PFSK-1 (cell line): ENCODE results near the gene TRMT5.

ENCODE experiments used
- FOXP2 ChIP-seq: optimal IDR thresholded peaks from 2 replicates; pipeline ENCODE3; 2011; ENCODE audit warnings: borderline replicate concordance, control low read depth, inconsistent platforms; ENCODE audit not compliant: insufficient read depth; ENCODE audit errors: extremely low read length, extremely low read depth
- POLR2AphosphoS5 ChIP-seq: IDR thresholded peaks from 2 replicates; pipeline ENCODE4 v1.6.1; 2012; ENCODE audit warnings: low read depth, mild to moderate bottlenecking, control low read depth, low read length, moderate library complexity
- SIN3A ChIP-seq: IDR thresholded peaks from 2 replicates; pipeline ENCODE4 v1.6.1; 2012; ENCODE audit warnings: mild to moderate bottlenecking, low read length, moderate library complexity, borderline replicate concordance; ENCODE audit not compliant: insufficient read depth
- TAF1 ChIP-seq: IDR thresholded peaks from 2 replicates; pipeline ENCODE4 v1.6.1; 2012; ENCODE audit warnings: low read length, control low read depth, borderline replicate concordance; ENCODE audit not compliant: insufficient read depth
- TF ChIP-seq, protein P1 (sequence below), 2 experiments: IDR thresholded peaks; 2 replicates each; pipeline versions ENCODE4 v1.6.1 to v1.8.0; 2011 to 2012; ENCODE audit warnings: low read depth in 2 of 2, low read length in 2 of 2, control low read depth in 1 of 2, inconsistent platforms in 1 of 2, mild to moderate bottlenecking in 1 of 2, moderate library complexity in 1 of 2; ENCODE audit not compliant: insufficient read depth in 1 of 2

TRMT5 gene

DNA sequence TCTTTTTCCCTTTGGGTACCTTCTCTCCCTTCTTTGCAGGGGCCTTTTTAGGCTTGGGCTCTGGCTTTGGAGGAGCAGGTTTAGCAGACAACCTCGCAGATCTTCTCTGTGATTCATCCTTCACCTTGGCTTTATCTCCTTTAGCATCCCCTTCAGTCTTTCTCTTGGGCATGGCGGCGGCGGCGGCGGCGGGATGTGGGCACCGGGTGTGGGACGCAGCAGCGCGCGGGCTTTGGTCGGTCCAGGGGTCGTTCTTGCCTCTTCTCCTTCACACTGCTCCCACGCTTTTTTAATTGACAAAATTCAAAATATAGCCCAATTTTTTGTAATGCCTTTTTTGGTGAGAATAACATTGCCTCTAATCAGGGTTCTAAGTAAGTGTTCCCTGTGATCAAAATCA is 8.6 kb downstream of the TRMT5 start:
- TF ChIP-seq SIN3A: no peak
- no peak for TF ChIP-seq TAF1
- TF ChIP-seq, protein P1, sequence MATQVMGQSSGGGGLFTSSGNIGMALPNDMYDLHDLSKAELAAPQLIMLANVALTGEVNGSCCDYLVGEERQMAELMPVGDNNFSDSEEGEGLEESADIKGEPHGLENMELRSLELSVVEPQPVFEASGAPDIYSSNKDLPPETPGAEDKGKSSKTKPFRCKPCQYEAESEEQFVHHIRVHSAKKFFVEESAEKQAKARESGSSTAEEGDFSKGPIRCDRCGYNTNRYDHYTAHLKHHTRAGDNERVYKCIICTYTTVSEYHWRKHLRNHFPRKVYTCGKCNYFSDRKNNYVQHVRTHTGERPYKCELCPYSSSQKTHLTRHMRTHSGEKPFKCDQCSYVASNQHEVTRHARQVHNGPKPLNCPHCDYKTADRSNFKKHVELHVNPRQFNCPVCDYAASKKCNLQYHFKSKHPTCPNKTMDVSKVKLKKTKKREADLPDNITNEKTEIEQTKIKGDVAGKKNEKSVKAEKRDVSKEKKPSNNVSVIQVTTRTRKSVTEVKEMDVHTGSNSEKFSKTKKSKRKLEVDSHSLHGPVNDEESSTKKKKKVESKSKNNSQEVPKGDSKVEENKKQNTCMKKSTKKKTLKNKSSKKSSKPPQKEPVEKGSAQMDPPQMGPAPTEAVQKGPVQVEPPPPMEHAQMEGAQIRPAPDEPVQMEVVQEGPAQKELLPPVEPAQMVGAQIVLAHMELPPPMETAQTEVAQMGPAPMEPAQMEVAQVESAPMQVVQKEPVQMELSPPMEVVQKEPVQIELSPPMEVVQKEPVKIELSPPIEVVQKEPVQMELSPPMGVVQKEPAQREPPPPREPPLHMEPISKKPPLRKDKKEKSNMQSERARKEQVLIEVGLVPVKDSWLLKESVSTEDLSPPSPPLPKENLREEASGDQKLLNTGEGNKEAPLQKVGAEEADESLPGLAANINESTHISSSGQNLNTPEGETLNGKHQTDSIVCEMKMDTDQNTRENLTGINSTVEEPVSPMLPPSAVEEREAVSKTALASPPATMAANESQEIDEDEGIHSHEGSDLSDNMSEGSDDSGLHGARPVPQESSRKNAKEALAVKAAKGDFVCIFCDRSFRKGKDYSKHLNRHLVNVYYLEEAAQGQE (IDR thresholded peaks at IDR 0.05; ENCODE audit: insufficient read depth in 1 of 2, low read depth in 2 of 2, low read length in 2 of 2): no peak

DNA sequence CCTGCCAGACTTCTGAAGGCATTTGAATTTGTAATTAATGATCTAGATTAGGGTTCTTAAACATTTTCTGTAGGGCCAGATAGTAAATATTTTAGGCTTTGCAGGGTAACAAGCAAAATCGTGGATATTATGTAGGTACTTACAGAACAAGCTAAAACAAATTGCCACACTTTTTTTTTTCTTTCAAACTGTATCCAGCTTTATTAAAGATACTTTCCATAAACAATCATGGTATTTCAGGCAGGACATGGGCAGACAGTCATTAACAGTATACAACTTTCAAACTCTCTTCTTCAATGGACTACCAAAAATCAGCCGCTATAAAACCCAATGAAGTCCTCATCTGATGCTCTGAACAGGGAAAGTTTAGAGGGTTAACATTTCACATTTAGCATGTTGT is 9.6 kb downstream of the TRMT5 start:
- TF ChIP-seq TAF1: no peak
- TF ChIP-seq, protein P1 (IDR thresholded peaks at IDR 0.05; ENCODE audit: insufficient read depth in 1 of 2, low read depth in 2 of 2, low read length in 2 of 2): no peak
- TF ChIP-seq POLR2AphosphoS5: no peak
- TF ChIP-seq SIN3A: no peak
- no peak for TF ChIP-seq FOXP2

DNA sequence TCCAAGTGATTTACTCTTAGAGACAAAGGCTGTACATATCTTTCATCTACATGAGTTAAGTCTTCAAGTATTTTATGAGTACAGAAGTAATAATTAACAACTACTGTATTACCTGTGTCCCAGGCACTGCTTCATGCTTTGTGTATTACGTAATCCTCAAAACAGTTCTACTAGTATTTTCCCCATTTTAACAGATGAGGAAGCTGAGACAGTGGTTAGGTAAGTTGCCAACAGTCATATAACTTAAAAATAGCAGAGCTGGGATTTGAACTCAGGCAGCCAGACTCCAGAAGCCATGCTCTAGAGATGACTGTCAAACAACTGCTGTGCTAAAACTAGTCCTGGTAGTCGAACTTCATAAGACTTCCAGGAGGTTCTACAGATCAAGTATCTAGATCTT is 10.7 kb downstream of the TRMT5 start:
- TF ChIP-seq FOXP2 (no peak), TAF1 (no peak), POLR2AphosphoS5 (no peak), SIN3A (no peak)
- TF ChIP-seq, protein P1 (IDR thresholded peaks at IDR 0.05; ENCODE audit: insufficient read depth in 1 of 2, low read depth in 2 of 2, low read length in 2 of 2): no peak

DNA sequence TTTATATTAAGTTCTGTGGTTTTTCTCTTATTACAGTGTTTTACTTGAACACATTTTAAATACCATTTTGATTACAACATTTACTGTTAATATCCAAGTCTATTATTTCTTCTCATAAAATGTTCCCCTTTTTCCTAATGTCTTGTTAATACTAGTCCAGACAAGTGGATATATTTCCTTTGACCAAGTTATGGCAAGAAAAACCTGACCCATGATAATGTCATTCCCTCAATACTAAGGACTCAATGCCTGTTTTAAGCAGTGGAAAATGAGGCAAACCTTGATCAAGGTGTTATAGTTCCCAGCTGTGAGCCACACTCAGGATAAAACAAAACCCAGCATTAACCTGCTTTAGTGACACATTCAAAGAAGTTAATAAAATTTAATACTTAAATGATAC is 12.2 kb downstream of the TRMT5 start:
- TF ChIP-seq FOXP2: no peak
- TF ChIP-seq POLR2AphosphoS5: no peak

DNA sequence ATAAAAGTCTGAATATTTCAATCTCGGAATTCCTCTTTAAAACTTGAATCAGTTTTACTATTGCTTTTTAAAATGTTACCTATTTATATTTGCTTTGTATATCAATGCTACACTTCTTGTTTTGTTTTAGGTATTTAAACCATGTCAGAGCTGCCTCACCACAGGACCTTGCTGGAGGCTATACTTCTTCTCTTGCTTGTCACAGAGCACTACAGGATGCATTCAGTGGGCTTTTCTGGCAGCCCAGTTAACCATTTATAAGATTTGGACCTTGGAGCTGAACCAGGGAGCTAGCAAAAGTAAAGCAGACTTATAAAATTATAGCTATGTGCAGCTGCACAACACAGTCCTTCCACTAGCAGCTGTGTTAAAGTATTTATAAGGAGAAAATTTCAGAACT is 12.8 kb downstream of the TRMT5 start:
- TF ChIP-seq TAF1: no peak

DNA sequence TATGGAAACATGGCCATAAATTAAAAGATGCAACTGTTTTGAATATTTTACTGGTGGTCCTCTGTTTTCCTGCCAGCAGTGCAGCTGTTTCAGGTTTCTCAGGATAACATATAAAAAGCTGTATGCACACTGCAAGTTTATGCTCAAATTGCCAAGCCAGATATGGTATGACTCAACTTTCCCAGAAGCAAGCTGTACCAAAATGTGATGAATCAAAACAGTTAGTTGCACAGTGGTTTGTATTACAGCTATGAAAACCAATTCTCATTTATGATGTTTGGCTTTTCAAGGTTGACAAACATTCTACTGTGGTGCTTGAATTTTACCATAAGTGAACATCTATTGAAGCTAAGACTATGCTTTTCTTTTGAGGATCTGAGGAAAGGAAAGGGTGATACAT is 15.5 kb downstream of the TRMT5 start:
- TF ChIP-seq, protein P1 (IDR thresholded peaks at IDR 0.05; ENCODE audit: insufficient read depth in 1 of 2, low read depth in 2 of 2, low read length in 2 of 2): no peak
- TF ChIP-seq POLR2AphosphoS5: no peak
- no peak for TF ChIP-seq FOXP2
- TF ChIP-seq SIN3A: no peak
- no peak for TF ChIP-seq TAF1
